HEK293 (cell line): ENCODE data around the gene FAM124A.

Experiments used
- SALL2 ChIP-seq: fragments of 450-650 bp; formaldehyde crosslinking; IDR thresholded peaks from 2 replicates; pipeline ENCODE4 v1.5.0; 2017; ENCODE audit warnings: missing biosample characterization, mild to moderate bottlenecking, missing genetic modification characterization, borderline replicate concordance
- ZNF16 ChIP-seq: fragments of 450-650 bp; formaldehyde crosslinking; IDR thresholded peaks from 2 replicates; pipeline ENCODE4 v1.5.1; 2016; ENCODE audit warnings: low read depth, missing biosample characterization, missing genetic modification characterization
- ZNF274 ChIP-seq, 2 experiments: fragments of 200-500 bp in 1 of 2; fragments of 450-650 bp in 1 of 2; sonication (Bioruptor generic) in 1 of 2; formaldehyde crosslinking in 1 of 2; IDR thresholded peaks; 2 replicates each; pipeline versions ENCODE4 v1.5.1 to v1.6.1; 2014 to 2016; ENCODE audit warnings: borderline replicate concordance in 1 of 2, inconsistent platforms in 1 of 2, low read length in 1 of 2, missing biosample characterization in 1 of 2, missing genetic modification characterization in 1 of 2
- ZNF558 ChIP-seq: fragments of 450-650 bp; formaldehyde crosslinking; IDR thresholded peaks from 2 replicates; pipeline ENCODE4 v1.5.1; 2016; ENCODE audit warnings: missing biosample characterization, missing genetic modification characterization
- ZNF610 ChIP-seq: fragments of 450-650 bp; formaldehyde crosslinking; IDR thresholded peaks from 2 replicates; pipeline ENCODE4 v1.5.1; 2016; ENCODE audit warnings: missing biosample characterization, missing genetic modification characterization, borderline replicate concordance
- TF ChIP-seq, protein P1 (sequence below): fragments of 450-650 bp; formaldehyde crosslinking; IDR thresholded peaks from 2 replicates; pipeline ENCODE4 v1.5.1; 2016; ENCODE audit warnings: missing biosample characterization, missing genetic modification characterization
- TF ChIP-seq, protein P2 (sequence below): sonication (generic); formaldehyde crosslinking; IDR thresholded peaks from 2 replicates; pipeline ENCODE4 v1.8.1; 2022; ENCODE audit warnings: mild to moderate bottlenecking, moderate library complexity, missing genetic modification reagents
- TF ChIP-seq, protein P3 (sequence below): fragments of 450-650 bp; formaldehyde crosslinking; IDR thresholded peaks from 2 replicates; pipeline ENCODE4 v1.5.1; 2017; ENCODE audit warnings: missing biosample characterization, missing genetic modification characterization
- TF ChIP-seq, protein P4 (sequence below): fragments of 450-650 bp; formaldehyde crosslinking; IDR thresholded peaks from 2 replicates; pipeline ENCODE4 v1.5.1; 2016; ENCODE audit warnings: missing biosample characterization, missing genetic modification characterization
- TF ChIP-seq, protein P5 (sequence below): fragments of 450-650 bp; formaldehyde crosslinking; IDR thresholded peaks from 2 replicates; pipeline ENCODE4 v1.5.1; 2016; ENCODE audit warnings: missing biosample characterization, missing genetic modification characterization
- TF ChIP-seq, protein P6 (sequence below): fragments of 450-650 bp; formaldehyde crosslinking; IDR thresholded peaks from 2 replicates; pipeline ENCODE4 v1.5.1; 2016; ENCODE audit warnings: missing biosample characterization, missing genetic modification characterization

DNA sequence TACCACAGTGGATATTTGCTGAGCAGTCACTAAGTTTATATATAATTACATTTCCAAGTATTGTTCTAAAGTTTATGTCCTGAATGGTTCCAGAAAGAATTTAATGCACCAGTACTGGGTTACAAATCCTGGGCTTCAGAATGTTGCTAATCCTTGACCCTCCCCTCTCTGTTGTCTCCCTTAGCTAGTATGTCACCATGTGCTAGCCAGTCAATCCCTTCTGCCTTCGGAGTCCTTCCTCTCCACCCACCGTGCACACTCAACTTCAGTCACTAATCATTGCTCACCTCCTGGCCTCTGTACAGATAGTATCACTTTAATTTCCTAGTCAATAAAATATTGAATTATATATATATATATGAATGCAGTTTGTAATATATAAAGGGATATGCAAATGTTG lies 7.5 kb downstream of the FAM124A start:
- TF ChIP-seq, protein P1, sequence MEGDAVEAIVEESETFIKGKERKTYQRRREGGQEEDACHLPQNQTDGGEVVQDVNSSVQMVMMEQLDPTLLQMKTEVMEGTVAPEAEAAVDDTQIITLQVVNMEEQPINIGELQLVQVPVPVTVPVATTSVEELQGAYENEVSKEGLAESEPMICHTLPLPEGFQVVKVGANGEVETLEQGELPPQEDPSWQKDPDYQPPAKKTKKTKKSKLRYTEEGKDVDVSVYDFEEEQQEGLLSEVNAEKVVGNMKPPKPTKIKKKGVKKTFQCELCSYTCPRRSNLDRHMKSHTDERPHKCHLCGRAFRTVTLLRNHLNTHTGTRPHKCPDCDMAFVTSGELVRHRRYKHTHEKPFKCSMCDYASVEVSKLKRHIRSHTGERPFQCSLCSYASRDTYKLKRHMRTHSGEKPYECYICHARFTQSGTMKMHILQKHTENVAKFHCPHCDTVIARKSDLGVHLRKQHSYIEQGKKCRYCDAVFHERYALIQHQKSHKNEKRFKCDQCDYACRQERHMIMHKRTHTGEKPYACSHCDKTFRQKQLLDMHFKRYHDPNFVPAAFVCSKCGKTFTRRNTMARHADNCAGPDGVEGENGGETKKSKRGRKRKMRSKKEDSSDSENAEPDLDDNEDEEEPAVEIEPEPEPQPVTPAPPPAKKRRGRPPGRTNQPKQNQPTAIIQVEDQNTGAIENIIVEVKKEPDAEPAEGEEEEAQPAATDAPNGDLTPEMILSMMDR = no peak
- TF ChIP-seq, protein P2, sequence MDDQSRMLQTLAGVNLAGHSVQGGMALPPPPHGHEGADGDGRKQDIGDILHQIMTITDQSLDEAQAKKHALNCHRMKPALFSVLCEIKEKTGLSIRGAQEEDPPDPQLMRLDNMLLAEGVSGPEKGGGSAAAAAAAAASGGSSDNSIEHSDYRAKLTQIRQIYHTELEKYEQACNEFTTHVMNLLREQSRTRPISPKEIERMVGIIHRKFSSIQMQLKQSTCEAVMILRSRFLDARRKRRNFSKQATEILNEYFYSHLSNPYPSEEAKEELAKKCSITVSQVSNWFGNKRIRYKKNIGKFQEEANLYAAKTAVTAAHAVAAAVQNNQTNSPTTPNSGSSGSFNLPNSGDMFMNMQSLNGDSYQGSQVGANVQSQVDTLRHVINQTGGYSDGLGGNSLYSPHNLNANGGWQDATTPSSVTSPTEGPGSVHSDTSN (CRISPR knock-in tag) = no peak
- TF ChIP-seq, protein P3, sequence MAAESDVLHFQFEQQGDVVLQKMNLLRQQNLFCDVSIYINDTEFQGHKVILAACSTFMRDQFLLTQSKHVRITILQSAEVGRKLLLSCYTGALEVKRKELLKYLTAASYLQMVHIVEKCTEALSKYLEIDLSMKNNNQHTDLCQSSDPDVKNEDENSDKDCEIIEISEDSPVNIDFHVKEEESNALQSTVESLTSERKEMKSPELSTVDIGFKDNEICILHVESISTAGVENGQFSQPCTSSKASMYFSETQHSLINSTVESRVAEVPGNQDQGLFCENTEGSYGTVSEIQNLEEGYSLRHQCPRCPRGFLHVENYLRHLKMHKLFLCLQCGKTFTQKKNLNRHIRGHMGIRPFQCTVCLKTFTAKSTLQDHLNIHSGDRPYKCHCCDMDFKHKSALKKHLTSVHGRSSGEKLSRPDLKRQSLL (tag by site-specific recombination) = no peak
- TF ChIP-seq, protein P4, sequence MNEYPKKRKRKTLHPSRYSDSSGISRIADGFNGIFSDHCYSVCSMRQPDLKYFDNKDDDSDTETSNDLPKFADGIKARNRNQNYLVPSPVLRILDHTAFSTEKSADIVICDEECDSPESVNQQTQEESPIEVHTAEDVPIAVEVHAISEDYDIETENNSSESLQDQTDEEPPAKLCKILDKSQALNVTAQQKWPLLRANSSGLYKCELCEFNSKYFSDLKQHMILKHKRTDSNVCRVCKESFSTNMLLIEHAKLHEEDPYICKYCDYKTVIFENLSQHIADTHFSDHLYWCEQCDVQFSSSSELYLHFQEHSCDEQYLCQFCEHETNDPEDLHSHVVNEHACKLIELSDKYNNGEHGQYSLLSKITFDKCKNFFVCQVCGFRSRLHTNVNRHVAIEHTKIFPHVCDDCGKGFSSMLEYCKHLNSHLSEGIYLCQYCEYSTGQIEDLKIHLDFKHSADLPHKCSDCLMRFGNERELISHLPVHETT (tag by site-specific recombination) = no peak
- TF ChIP-seq ZNF274 (IDR thresholded peaks at IDR 0.05; ENCODE audit: low read length) = no peak
- TF ChIP-seq ZNF274 (tag by site-specific recombination; IDR thresholded peaks at IDR 0.05; ENCODE audit: borderline replicate concordance) = no peak
- TF ChIP-seq, protein P5, sequence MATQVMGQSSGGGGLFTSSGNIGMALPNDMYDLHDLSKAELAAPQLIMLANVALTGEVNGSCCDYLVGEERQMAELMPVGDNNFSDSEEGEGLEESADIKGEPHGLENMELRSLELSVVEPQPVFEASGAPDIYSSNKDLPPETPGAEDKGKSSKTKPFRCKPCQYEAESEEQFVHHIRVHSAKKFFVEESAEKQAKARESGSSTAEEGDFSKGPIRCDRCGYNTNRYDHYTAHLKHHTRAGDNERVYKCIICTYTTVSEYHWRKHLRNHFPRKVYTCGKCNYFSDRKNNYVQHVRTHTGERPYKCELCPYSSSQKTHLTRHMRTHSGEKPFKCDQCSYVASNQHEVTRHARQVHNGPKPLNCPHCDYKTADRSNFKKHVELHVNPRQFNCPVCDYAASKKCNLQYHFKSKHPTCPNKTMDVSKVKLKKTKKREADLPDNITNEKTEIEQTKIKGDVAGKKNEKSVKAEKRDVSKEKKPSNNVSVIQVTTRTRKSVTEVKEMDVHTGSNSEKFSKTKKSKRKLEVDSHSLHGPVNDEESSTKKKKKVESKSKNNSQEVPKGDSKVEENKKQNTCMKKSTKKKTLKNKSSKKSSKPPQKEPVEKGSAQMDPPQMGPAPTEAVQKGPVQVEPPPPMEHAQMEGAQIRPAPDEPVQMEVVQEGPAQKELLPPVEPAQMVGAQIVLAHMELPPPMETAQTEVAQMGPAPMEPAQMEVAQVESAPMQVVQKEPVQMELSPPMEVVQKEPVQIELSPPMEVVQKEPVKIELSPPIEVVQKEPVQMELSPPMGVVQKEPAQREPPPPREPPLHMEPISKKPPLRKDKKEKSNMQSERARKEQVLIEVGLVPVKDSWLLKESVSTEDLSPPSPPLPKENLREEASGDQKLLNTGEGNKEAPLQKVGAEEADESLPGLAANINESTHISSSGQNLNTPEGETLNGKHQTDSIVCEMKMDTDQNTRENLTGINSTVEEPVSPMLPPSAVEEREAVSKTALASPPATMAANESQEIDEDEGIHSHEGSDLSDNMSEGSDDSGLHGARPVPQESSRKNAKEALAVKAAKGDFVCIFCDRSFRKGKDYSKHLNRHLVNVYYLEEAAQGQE (tag by site-specific recombination) = no peak
- TF ChIP-seq, protein P6, sequence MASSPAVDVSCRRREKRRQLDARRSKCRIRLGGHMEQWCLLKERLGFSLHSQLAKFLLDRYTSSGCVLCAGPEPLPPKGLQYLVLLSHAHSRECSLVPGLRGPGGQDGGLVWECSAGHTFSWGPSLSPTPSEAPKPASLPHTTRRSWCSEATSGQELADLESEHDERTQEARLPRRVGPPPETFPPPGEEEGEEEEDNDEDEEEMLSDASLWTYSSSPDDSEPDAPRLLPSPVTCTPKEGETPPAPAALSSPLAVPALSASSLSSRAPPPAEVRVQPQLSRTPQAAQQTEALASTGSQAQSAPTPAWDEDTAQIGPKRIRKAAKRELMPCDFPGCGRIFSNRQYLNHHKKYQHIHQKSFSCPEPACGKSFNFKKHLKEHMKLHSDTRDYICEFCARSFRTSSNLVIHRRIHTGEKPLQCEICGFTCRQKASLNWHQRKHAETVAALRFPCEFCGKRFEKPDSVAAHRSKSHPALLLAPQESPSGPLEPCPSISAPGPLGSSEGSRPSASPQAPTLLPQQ (tag by site-specific recombination) = no peak
- no peak for TF ChIP-seq SALL2 (tag by site-specific recombination)
- no peak for TF ChIP-seq ZNF558 (tag by site-specific recombination)
- TF ChIP-seq ZNF610 (tag by site-specific recombination) = no peak
- TF ChIP-seq ZNF16 (tag by site-specific recombination) = no peak
